ENCODE results near the gene ADAMTS2. TPM values are rescaled to one million over a fixed set of nuclear protein-coding genes. Genes with fewer than 3 reads are reported as not detected.

Gene ADAMTS2
- total RNA-seq, 1 donor from 2014 or later, result not detected

- Mint-ChIP-seq H3K36me3 (ENCODE audit: low read depth) (no peaks in the 10 kb centered on the region), H3K27me3 (ENCODE audit: low read depth) (no peaks in the 10 kb centered on the region), H3K27ac (no peak overlapping the region), H3K4me1 (ENCODE audit: low read depth) (no peaks in the 10 kb centered on the region), H3K9me3 (no peaks in the 10 kb centered on the region), H3K4me3 (ENCODE audit: low read depth) (no peak overlapping the region)
- no peak for DNase-seq (ENCODE audit: low spot score)
- intact Hi-C loops (cut with micrococcal nuclease), result no loop called here
Measured at GRCh38 chr5:179212870-179213269, 132.4 kb downstream of the ADAMTS2 start.

GRCh38 chr5:179211631-179212030, 133.6 kb downstream of the ADAMTS2 start:
- intact Hi-C loops (cut with micrococcal nuclease), result no loop called here
- H3K27me3 Mint-ChIP-seq (ENCODE audit: low read depth), result no peaks in the 10 kb centered on the region
- no peak overlapping the region for H3K4me3 Mint-ChIP-seq (ENCODE audit: low read depth)
- no peaks in the 10 kb centered on the region for H3K4me1 Mint-ChIP-seq (ENCODE audit: low read depth)
- DNase-seq (ENCODE audit: low spot score), result no peak
- no peaks in the 10 kb centered on the region for H3K9me3 Mint-ChIP-seq
- no peak overlapping the region for H3K27ac Mint-ChIP-seq
- H3K36me3 Mint-ChIP-seq (ENCODE audit: low read depth), result no peaks in the 10 kb centered on the region

DNA sequence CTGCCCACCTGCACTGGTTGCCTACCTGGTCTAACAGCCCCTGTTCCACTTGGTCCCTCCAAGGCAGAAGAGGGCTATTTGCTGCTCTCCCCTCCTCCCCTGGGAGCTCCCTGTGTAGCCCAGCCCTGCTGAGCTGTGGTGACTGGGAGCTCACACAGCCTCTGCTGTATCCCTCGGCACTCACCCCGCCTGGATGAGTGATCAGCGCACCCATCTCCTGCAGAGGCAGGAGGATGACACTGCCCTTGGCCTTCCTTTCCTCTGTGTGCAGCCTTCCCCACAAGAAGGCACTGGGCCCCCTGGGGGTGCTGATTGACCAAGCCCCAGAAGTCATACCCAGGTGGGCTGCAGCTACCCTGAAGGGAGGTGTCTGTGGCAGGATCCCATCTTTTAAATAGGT, 134.2 kb downstream of the ADAMTS2 start:
- Mint-ChIP-seq H3K9me3 (no peaks in the 10 kb centered on the region), H3K27ac (no peak overlapping the region), H3K4me3 (ENCODE audit: low read depth) (no peak overlapping the region), H3K4me1 (ENCODE audit: low read depth) (no peaks in the 10 kb centered on the region), H3K36me3 (ENCODE audit: low read depth) (no peaks in the 10 kb centered on the region), H3K27me3 (ENCODE audit: low read depth) (no peaks in the 10 kb centered on the region)
- intact Hi-C loops (cut with micrococcal nuclease), result no loop called here
- no peak for DNase-seq (ENCODE audit: low spot score)

- DNase-seq (ENCODE audit: low spot score), result no peak
- Mint-ChIP-seq H3K9me3 (no peaks in the 10 kb centered on the region), H3K27ac (no peak overlapping the region)
Measured at GRCh38 chr5:179210478-179210877, 134.8 kb downstream of the ADAMTS2 start.

DNA sequence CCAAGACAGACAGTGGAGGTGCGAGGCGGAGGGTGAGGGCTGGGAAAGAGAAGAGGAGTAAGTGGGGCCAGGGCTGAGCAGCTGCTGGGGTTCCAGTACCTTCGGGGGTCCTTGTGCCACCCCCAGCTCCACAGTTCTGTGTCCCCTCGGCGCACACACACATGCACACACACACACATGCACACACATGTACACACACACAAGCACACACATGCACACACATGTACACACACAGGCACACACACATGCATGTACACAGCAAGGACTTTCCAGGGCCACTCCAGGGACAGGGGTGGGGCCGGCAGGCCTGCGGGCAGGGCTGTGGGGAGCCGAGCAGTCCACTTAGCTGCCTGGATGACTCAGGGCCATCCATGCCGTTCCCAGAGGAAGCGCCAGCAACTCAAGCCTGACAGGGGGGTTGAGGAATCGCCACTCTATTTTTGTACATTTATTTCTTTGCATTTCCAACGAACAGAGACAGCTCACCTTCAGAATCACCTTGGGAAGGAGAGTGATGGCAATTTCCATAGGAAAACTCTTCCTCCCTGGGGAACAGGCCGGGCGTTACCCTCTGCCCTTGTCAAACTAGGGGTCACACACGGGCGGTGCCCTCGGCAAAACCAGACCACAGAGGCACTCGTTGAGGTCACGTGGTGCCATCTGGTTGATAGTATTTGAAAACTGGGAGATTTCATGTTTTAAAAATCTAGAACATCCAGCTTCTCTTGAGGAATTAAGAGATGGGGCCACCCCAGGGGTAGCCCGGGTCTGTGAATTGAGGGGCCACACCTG, 135.7 kb downstream of the ADAMTS2 start:
- H3K27me3 Mint-ChIP-seq (ENCODE audit: low read depth), result no peaks in the 10 kb centered on the region
- intact Hi-C loops (cut with micrococcal nuclease), result no loop called here
- no peak overlapping the region for H3K4me3 Mint-ChIP-seq (ENCODE audit: low read depth)

More at GRCh38 chr5:179210478-179210877, 134.8 kb downstream of the ADAMTS2 start:
- H3K4me3 Mint-ChIP-seq (ENCODE audit: low read depth), result no peak overlapping the region
- no peaks in the 10 kb centered on the region for H3K27me3 Mint-ChIP-seq (ENCODE audit: low read depth)
- intact Hi-C loops (cut with micrococcal nuclease), result no loop called here
- H3K4me1 Mint-ChIP-seq (ENCODE audit: low read depth), result no peaks in the 10 kb centered on the region
- no peaks in the 10 kb centered on the region for H3K36me3 Mint-ChIP-seq (ENCODE audit: low read depth)

DNA sequence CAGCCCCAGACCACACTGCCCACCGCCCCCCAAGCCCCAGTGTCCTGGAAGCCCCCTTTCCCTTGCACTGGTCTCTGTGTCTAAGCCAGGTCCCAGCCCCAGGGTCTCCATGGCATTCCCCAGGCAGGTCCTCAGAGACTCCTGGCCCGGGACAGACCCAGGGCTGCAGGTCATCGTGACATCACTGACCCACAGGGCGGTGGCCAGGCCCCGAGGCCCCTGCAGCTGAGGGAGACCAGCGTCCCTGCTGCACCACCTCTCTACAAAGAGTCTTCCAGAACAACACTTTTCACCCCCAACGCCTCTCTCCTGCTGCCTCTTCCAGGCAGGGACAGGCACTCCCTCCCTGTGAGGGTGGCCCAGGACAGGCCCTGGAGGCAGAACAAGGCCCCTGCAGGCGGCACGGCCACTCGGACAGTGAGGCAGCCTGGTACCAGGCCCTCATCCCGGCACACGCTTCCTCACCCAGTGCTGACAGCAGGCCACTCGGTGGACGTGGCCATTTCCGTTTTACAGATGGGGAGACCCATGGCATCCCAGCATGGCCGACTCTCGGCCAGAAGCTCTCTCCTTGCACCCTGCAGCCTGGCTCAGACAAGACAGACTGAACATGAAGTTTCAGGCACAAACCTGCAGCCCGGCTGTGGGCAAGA, 136.4 kb downstream of the ADAMTS2 start:
- no peak for DNase-seq (ENCODE audit: low spot score)
- H3K9me3 Mint-ChIP-seq, result no peaks in the 10 kb centered on the region
- intact Hi-C loops (cut with micrococcal nuclease), result no loop called here
- H3K36me3 Mint-ChIP-seq (ENCODE audit: low read depth), result no peaks in the 10 kb centered on the region
- H3K27me3 Mint-ChIP-seq (ENCODE audit: low read depth), result no peaks in the 10 kb centered on the region
- H3K27ac Mint-ChIP-seq, result no peak overlapping the region
- H3K4me1 Mint-ChIP-seq (ENCODE audit: low read depth), result no peaks in the 10 kb centered on the region
- no peak overlapping the region for H3K4me3 Mint-ChIP-seq (ENCODE audit: low read depth)

More for the DNA sequence above, 135.7 kb downstream of the ADAMTS2 start:
- H3K36me3 Mint-ChIP-seq (ENCODE audit: low read depth), result no peaks in the 10 kb centered on the region
- no peak overlapping the region for H3K27ac Mint-ChIP-seq
- no peaks in the 10 kb centered on the region for H3K4me1 Mint-ChIP-seq (ENCODE audit: low read depth)
- DNase-seq (ENCODE audit: low spot score), result no peak
- H3K9me3 Mint-ChIP-seq, result no peaks in the 10 kb centered on the region

- no peaks in the 10 kb centered on the region for H3K36me3 Mint-ChIP-seq (ENCODE audit: low read depth)
- no peak for DNase-seq (ENCODE audit: low spot score)
- H3K9me3 Mint-ChIP-seq, result no peaks in the 10 kb centered on the region
- intact Hi-C loops (cut with micrococcal nuclease), result no loop called here
- H3K4me3 Mint-ChIP-seq (ENCODE audit: low read depth), result no peak overlapping the region
- H3K4me1 Mint-ChIP-seq (ENCODE audit: low read depth), result no peaks in the 10 kb centered on the region
- no peak overlapping the region for H3K27ac Mint-ChIP-seq
- no peaks in the 10 kb centered on the region for H3K27me3 Mint-ChIP-seq (ENCODE audit: low read depth)
Measured at GRCh38 chr5:179207920-179208705, 137.1 kb downstream of the ADAMTS2 start.

DNA sequence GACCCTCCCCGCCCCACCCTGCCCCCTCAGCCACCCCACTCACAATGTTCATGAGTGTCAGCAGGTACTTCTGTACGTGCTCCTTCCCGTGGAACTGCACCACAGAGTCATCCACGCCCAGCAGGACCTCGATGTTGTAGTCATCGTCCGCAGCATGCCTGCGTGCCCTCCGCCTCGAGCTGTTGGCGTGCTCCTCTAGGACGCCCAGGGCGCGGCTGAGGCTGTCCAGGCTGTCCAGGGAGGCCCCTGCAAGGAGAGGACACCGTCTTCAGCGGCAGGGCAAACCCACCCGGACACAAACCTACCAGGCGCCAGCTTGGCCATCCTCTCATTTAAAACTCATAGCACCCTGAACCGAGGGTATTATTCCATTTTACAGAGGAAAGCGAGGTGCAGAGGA, 137.8 kb downstream of the ADAMTS2 start:
- no peaks in the 10 kb centered on the region for H3K27me3 Mint-ChIP-seq (ENCODE audit: low read depth)
- intact Hi-C loops (cut with micrococcal nuclease), result no loop called here
- no peaks in the 10 kb centered on the region for H3K36me3 Mint-ChIP-seq (ENCODE audit: low read depth)
- H3K4me1 Mint-ChIP-seq (ENCODE audit: low read depth), result no peaks in the 10 kb centered on the region
- DNase-seq (ENCODE audit: low spot score), result no peak
- H3K27ac Mint-ChIP-seq, result no peak overlapping the region
- H3K9me3 Mint-ChIP-seq, result no peaks in the 10 kb centered on the region
- H3K4me3 Mint-ChIP-seq (ENCODE audit: low read depth), result no peak overlapping the region

- Mint-ChIP-seq H3K9me3 (no peaks in the 10 kb centered on the region), H3K4me3 (ENCODE audit: low read depth) (no peak overlapping the region), H3K27ac (no peak overlapping the region), H3K36me3 (ENCODE audit: low read depth) (no peaks in the 10 kb centered on the region), H3K27me3 (ENCODE audit: low read depth) (no peaks in the 10 kb centered on the region), H3K4me1 (ENCODE audit: low read depth) (no peaks in the 10 kb centered on the region)
- intact Hi-C loops (cut with micrococcal nuclease), result no loop called here
- no peak for DNase-seq (ENCODE audit: low spot score)
Measured at GRCh38 chr5:179206366-179206765, 138.9 kb downstream of the ADAMTS2 start.

DNA sequence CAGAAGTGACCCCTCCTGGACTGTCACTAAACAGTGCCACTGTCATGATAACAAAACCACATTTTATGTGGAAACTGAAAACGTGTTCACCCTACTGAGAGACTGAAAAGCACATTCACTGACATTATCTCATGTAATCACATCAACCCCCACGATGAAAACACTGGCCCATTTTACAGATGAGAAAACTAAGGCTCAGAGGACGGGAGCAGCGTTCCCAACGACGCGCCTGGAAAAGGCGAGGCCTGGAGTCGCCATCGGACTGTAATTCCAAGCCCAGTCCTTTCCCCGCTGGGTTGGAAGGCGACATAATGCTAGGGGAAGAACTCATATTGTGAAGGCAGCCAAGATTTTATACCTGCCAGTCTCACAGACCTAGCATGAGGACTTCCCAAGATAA, 140.0 kb downstream of the ADAMTS2 start:
- no peaks in the 10 kb centered on the region for H3K9me3 Mint-ChIP-seq
- no peaks in the 10 kb centered on the region for H3K36me3 Mint-ChIP-seq (ENCODE audit: low read depth)
- H3K4me1 Mint-ChIP-seq (ENCODE audit: low read depth), result no peaks in the 10 kb centered on the region
- no peak overlapping the region for H3K27ac Mint-ChIP-seq
- intact Hi-C loops (cut with micrococcal nuclease), result no loop called here
- H3K27me3 Mint-ChIP-seq (ENCODE audit: low read depth), result no peaks in the 10 kb centered on the region
- no peak for DNase-seq (ENCODE audit: low spot score)
- no peak overlapping the region for H3K4me3 Mint-ChIP-seq (ENCODE audit: low read depth)

GRCh38 chr5:179204572-179204971, 140.7 kb downstream of the ADAMTS2 start:
- intact Hi-C loops (cut with micrococcal nuclease), result no loop called here
- Mint-ChIP-seq H3K36me3 (ENCODE audit: low read depth) (no peaks in the 10 kb centered on the region), H3K4me1 (ENCODE audit: low read depth) (no peaks in the 10 kb centered on the region), H3K9me3 (no peaks in the 10 kb centered on the region), H3K4me3 (ENCODE audit: low read depth) (no peak overlapping the region), H3K27me3 (ENCODE audit: low read depth) (no peaks in the 10 kb centered on the region), H3K27ac (no peak overlapping the region)
- DNase-seq (ENCODE audit: low spot score), result no peak

GRCh38 chr5:179203248-179203647, 142.0 kb downstream of the ADAMTS2 start:
- Mint-ChIP-seq H3K27me3 (ENCODE audit: low read depth) (no peaks in the 10 kb centered on the region), H3K9me3 (no peaks in the 10 kb centered on the region), H3K27ac (no peak overlapping the region), H3K4me3 (ENCODE audit: low read depth) (no peak overlapping the region), H3K36me3 (ENCODE audit: low read depth) (no peaks in the 10 kb centered on the region), H3K4me1 (ENCODE audit: low read depth) (no peaks in the 10 kb centered on the region)
- intact Hi-C loops (cut with micrococcal nuclease), result no loop called here
- no peak for DNase-seq (ENCODE audit: low spot score)

DNA sequence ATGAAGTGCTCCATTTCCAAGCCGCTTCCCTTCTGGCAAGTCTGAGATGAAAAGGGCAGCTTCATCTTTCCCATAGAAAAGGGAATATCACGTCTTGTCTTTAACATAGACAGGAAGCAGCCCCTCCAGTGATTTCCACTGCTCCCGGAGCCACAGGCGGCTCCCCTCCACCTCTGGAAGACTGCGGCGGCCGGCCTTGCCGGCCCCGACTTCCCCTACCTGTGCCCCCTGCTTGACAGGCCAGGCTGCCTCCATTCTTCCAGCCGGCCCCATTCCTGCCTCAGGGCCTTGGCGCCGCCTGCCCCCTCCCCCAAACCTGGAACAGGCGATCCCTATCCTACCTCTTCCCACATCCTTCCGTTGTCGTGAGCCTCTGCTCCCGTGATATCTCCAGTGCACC, 143.3 kb downstream of the ADAMTS2 start:
- intact Hi-C loops (cut with micrococcal nuclease), result no loop called here
- DNase-seq (ENCODE audit: low spot score), result no peak
- Mint-ChIP-seq H3K27me3 (ENCODE audit: low read depth) (no peaks in the 10 kb centered on the region), H3K4me1 (ENCODE audit: low read depth) (no peaks in the 10 kb centered on the region), H3K36me3 (ENCODE audit: low read depth) (no peaks in the 10 kb centered on the region), H3K9me3 (no peaks in the 10 kb centered on the region), H3K4me3 (ENCODE audit: low read depth) (no peak overlapping the region), H3K27ac (no peak overlapping the region)

Data from activated T-helper 2 cell treated with anti-CD3 and anti-CD28 coated beads, Interferon-gamma antibody, Interleukin-2, Interleukin-4, amounts not matched to agents 10 μg/mL and 5 μg/mL and 100 μg/mL, durations not matched to agents 14 hours and 24 hours and 36 hours (primary cell).